NB4 (cell line): Measurements from ENCODE around the gene ATXN2.

Experiments used
- CTCF ChIP-seq: IDR thresholded peaks from one replicate; pipeline ENCODE4 v1.5.1; 2012; ENCODE audit warnings: low read depth, low read length
- MAX ChIP-seq: IDR thresholded peaks from 2 replicates; pipeline ENCODE4 v1.6.1; 2011; ENCODE audit warnings: low read depth, low read length
- MYC ChIP-seq: IDR thresholded peaks from 2 replicates; pipeline ENCODE4 v1.6.1; 2011; ENCODE audit warnings: low read depth, low read length
- POLR2A ChIP-seq: IDR thresholded peaks from 2 replicates; pipeline ENCODE4 v1.6.1; 2011; ENCODE audit warnings: mild to moderate bottlenecking; ENCODE audit not compliant: insufficient read length; ENCODE audit errors: extremely low read depth

GRCh38 chr12:111444314-111444924 is 154.7 kb downstream of the ATXN2 start:
- TF ChIP-seq CTCF (no peak), MAX (no peak), POLR2A (no peak), MYC (no peak)
